ENCODE results near the gene RBM11.

The RBM11 gene

GRCh38 chr21:14271641-14272040 lies 55.7 kb downstream of the RBM11 start:
- DNase-seq = no peak

- DNase-seq = no peak
These were observed 58.0 kb downstream of the RBM11 start for GRCh38 chr21:14273736-14274538.

- no peak for DNase-seq
These were observed 59.8 kb downstream of the RBM11 start for GRCh38 chr21:14275702-14276205.
